Activated CD8-positive, alpha-beta memory T cell treated with anti-CD3 and anti-CD28 coated beads for 24 hours (primary cell): ENCODE measurements around the gene HPGD.
"Not testable (repeated sequence)": the region's sequence is repeated elsewhere in the genome, so short reads cannot be mapped to it uniquely, and the experiment has no call there.

Source experiments
- DNase-seq: peaks from one replicate; pipeline ENCODE4 v3.0.0-alpha.2; 2020

HPGD gene

DNA sequence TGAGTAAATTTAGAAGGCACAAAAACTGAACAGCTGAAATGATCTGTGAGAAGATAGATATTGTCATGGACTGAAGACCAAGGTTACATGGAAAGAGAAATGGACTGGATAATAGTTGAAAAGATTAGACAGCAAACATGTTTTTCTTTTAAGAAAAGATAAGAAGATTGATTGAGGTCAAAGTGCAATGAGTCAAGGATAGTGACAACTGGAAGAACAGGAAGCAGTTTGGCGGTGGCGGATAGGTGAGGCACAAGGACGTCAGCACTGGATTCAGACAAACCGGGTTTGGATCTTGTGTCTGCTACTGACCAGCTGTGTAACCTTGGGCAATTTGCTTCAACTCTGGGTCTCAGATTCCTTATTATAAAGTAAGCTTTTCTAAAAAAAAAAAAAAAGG lies 2.0 kb upstream of the HPGD start:
- no peak for DNase-seq

DNA sequence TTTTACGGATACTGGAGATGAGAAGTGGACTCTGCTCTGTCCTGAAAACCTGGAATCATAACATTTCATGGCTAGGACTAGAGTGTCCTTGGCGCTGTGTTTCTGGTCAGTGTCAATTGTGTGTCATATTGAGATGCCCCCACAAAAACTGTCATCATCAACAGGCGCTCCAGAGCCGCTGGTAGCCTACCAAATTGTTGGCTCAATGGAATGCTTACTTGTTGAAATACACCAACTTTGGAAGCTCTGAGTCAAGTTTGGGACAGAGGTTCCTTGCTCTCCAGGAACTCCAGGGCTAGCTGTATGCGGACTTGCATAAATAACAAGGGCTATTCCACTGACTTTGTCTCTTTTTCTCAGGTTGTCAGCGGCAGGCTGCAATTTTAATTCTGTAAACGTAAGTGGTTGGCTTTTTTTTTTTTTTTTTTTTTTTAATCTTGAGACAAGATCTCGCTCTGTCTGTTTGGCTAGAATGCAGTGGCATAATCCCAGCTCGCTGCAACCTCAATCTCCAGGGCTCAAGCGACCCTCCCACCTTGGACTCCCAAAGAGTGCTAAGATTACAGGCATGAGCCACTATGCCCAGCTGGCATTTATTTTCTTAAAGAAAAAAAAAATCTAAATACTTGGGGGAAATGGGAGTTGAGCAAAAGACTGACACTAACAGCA lies 871 bp upstream of the HPGD start:
- DNase-seq, result no peak

DNA sequence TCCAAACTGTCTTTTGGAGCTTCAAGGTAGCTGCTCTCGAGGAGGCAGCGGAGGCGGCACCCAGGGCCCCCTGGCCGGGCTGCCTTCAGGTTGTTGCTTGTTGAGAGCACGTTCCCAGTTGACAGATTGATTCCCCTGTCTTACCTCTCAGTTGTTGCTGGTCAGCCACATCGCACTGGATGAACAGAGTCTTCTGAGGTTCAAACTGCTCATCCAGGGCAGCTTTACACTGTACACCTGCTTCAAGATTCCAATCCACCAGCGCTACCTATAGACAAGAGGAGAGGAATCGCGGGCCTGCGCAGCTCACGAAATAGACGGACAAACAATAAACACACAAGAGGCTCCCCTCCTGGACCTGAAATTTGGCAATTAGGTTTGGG lies 497 bp downstream of the HPGD start:
- DNase-seq, result peak; percentile 66

DNA sequence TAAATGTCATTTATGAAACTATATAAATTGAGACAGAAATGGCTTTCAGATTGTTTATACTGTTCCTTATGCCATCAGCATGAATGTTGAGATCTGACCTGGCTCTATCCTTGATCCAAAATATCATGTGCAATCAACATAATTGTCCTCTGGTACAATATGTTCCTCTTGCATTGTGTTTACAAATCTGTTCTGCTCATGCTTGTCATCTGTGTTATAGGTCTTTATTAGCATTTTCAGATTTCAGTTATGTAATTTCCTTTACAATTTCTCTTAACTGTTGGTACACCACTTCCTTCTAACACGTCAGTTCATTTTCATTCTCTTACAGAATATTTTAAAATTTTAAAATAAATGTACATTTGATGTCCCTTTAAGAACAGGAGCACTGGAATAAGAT lies 1.6 kb downstream of the HPGD start:
- DNase-seq, result no peak

DNA sequence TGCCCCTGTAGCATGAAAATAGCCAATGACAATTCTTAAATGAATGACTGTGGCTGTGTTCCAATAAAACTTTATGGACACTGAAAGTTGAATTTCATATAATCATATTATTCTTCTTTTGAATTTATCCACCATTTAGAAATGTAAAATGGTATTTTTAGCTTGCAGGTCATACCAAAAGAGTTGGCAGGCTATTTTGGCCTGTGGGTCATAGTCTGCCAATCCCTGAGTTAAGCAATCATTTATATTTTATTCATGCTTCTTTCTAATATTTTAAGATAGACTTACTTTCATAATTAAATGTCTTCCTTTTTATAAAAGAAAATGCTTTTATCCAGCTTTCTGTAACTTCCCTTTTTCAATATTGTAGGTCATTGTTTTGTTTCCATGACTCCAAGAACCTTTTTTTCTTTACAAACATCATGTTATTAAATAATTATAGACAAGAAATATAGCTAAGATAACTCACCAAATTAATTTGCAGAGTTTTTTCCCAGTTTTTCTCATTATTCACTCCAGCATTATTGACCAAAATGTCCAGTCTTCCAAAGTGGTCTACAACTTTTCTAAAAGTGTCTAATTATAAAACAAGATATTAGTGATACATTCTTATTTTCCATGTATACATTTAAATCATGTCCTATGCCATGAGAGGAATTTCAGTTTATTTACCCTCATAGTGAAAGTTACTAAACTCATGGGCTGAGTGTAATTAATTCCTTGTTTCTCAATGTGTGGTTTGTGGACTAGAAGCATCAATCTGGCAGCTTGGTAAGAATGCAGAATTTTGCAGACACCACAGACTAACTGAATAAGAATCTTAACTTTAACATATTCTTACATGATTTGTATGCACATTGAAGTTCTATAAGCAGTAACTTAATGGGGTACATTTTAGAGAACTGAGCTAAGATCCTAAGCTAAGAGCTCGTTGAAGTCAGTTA lies 4.5 kb downstream of the HPGD start:
- no peak for DNase-seq

DNA sequence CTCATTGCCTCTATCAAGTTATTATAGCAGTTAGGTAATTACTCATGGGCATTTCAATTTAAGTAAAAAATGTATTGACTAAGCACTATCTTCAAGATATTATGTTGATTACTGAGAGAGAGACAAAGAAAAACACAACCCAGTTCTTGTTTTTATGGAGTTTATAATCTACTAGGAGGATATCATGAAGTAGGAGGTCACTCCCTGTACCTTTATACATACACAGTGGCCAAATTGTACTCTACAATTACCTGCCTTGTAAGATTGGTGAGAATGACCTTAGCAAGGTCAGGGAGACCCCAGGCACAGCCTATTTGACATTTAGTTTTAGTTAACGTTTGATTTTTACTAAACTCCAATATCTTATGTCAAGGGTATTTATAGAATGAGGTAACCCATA lies 5.5 kb downstream of the HPGD start:
- DNase-seq, result no peak

DNA sequence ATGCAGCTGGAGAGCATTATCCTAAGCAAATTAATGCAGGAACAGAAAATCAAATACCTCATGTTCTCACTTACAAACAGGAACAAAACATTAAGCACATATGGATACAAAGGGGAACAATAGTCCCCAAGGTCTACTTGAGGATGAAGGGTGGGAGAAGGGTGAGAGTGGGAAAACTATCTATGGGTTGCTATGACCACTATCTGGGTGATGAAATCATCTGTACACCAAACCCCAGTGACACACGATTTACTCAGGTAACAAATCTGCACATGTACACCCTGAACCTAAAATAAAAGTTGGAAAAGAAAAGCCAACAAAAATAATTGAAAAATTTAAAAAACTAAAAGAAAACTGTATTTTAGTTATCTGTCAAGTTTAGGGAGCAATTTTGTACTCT lies 5.9 kb downstream of the HPGD start:
- no peak for DNase-seq

DNA sequence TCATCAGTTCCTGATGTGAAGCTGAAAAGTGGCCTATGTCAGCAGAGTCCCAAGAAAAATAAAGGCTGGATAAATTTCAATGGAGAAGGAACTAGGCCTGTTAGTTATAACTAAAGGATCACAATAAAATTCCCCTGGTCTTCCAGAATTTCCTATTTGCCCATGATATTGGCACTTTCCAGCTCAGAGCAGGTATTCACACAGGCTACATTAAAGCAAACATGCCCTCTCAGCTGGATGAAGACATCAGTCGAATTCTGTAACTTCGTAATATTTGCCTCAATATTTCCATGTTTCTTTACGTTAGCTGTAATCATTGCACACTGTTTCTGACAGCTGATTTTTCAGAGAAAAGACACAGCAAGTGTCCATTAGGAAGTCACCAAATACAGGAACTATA lies 9.5 kb downstream of the HPGD start:
- DNase-seq, result no peak

DNA sequence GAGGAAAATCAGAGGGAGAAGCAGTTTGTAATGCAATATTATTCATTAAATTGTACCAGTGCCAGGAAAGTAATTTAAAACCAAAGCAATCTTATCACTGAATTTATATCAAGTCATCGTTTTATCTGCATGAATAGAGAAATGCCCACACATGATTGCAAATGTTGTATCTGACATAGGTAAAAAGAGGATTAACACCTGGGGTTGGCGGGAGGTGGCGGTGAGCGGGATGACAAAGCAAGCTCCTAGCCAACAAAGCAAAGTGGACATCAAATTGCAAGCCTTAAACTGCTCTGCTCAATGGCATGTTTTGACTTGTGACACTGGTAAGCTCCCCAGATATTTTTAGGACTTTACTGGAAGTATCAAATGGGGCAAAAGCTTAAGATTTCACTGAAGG lies 16.4 kb downstream of the HPGD start:
- no peak for DNase-seq

DNA sequence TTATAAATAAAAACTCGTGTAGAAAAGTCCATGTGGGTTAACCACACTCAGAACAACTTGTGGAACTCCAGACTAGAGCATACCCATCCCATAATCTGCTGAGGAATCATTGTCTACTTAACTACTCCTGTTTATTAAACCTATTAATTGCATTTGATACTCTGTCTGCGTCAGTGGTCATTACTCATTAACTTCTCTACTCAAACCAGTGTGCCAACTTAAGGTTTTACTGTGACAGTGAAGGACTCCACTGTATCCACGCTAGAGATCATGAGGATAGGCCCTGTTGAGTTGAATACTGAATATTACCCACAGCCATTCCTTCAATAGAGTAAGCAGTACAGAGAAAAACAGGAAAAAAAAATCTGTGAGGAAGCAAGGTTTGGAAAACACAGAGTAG lies 17.3 kb downstream of the HPGD start:
- DNase-seq, result no peak

DNA sequence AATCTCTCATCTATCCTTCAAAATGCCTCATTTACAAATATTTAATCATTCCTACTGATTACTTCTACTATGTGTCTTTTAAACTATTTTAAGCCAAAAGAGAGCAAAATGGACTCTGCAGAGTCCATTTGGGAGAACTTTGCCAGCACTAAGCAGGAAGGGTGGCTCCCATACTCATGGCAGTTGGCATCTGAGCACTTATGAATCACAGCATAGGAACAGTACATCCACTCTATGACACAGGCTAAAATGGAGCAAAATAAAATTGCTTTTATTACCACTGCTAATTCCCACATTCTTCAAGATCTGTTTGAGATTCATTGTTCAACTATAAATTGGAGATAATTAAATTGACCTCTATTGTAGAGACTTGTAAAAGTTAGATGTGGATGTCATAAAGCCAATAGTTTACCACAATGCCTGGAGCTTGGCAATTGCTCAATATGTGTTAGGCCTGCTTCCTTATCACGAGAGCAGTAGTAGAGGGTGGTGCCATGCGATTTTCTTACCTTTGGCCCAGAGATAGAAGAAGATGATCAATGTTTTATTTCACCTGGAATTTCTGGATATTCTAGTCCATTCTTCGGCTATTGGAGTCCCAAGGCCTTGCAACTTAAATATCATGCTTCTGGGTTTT lies 19.1 kb downstream of the HPGD start:
- no peak for DNase-seq

DNA sequence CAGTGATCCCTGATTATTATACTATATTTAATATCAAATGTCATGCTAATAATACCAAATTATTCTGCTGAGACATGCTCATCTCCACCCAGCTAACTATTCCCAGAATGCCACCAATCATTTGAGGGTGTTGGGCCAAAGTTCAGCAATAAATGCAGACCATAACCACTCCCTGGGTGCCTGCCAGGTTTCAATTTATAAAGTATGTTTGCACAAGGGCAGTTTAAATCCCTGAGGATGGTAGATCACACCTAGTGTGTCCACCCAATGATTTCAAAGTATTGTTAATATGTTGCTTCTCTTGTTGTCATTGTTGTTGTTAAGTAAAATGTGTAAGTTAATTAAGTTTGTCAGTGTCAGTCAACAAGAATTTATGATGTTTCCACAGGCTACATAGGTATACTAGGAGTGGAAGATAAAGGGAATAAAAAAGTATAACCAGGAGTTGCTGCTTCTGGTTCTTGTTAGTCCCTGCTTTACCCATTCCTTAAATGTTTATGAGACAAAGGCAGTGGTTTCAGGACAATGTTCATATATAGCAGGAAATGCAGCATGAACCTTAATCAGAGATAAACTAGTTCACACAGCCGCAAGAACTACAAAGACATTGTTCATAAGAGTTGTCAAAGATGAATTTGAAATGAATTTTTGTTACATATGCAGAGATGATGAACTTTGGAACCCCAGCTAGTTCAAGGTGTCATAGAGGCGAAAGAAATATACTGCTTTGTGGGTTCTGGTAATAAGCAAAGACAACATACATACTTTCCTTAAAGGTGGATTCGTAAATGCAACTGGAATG lies 25.5 kb downstream of the HPGD start:
- no peak for DNase-seq

DNA sequence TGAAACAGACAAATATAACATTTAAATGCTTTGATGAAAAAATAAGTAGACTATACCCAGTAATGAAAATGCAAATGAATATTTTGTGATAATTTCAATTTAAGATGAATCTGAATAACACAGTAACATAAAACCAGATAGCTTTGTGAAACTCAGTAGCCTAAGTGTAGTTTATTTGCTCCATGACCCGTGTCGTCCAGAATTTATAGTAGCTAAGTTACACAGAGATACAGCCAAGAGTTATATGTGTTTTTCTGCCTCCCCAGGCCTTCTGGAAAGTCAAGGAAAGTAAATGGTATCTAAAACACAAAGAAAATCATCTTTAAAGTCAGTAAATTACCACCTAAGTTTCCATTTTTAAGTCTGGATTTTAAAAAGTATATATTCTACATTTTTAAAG lies 26.7 kb downstream of the HPGD start:
- DNase-seq, result no peak

DNA sequence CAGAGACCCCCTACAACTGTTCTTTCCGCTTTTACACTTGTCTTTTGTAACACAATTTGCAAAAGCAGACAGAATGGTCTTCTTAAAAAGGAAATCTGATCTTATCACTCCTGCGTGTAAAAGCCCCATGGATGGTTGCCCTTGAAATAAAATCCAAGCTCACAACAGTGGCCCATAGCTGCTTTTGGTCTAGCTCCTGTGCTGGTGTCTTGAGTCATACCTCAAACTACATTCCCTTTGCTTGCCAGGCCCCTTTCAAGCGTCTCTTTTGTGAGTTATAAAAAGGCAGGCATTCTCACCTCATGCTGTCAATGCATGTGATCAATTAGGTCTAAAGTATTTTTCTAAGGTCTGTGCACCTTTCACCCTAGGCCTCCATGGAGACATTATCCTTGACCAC lies 27.6 kb downstream of the HPGD start:
- no peak for DNase-seq

DNA sequence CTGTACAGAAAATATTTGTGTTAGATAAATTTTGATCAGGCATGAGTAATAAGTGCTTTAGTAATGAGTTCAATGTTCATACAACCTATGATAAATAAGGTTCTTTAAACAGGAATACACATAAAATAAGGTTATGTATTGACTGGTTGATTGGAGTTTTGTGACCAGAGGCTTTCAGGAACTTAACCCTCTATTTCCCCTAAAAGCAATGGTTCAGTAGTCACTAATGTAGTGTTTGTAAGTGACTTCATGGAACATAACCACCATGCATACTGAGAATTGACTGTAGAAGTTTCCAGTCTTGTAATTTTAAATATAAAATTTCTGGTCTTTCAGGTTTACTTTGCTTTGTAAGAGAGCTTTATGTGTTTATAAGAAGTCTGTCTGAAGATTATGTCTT lies 28.1 kb downstream of the HPGD start:
- DNase-seq, result no peak

DNA sequence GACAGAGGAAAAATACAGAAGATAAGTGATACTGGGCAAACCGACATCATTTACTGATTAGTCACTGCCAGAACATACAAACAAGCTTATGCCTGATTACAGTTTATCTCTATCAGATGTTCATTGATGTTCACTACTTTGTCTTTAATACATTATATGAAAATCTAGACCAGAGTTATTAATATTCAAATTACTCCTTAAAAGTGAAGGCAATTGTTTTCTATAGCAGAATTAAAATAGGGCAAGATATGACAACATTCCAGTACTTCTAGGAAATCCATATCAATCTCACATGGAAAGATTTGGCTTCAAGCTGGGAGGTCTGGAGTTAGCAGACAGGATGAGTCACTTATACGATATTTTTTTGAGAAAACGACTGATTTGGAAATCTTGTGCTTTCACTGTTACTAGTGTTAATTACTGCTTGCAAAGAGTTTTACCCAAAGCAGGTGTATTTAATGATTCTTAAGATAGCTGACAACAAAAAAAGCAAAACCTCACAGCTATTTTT lies 31.8 kb downstream of the HPGD start:
- no peak for DNase-seq

DNA sequence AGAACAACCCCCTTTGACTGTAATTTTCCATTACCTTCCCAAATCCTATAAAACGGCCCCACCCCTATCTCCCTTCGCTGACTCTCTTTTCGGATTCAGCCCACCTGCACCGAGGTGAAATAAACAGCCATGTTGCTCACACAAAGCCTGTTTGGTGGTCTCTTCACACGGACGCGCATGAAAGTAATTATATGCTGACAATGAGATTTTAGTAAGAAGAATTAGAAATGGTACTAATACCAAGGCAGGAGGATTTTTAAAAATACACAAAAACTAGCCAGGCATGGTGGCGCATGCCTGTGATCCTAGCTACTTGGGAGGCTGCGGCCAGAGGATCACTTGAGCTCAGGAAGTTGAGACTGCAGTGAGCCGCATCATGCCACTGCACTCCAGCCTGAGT lies 33.9 kb downstream of the HPGD start:
- DNase-seq, result not testable (repeated sequence)

DNA sequence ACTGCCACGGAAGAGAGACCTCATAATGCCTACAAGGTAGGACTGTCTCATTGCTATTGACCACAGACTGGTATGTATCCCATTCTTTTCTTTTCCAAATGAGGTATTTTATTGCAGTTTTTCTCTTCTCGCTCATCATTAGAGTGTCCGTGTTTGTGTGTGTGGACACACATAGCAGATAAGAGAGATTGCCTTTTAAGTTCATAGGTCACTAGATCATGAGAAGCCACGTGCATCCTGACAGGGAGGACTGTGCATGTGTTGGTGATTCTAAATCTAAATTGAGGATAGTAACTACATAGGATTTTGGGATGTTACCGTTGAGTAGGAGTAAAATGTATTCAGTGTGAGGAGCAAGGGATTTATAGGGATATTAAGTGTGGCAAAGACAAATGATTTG lies 37.3 kb downstream of the HPGD start:
- no peak for DNase-seq

DNA sequence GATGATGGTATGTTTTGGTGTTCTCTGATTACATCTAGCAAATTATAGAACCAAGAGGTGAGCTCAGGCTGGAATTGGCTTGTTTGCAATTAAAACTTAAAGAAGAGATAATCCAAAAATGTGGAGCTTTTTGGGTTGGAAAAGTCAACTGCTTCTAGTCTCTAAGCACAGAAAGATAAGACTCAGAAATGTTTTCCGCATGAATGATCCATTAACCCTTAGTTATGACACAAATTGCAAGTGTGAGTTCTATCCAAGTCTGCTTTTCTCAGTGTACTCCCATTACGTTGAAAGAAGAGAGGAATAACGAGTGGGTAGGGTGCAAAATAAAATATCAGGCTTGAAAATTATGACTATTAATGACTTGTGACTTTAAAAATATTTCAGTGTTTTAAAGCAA lies 38.5 kb downstream of the HPGD start:
- no peak for DNase-seq

DNA sequence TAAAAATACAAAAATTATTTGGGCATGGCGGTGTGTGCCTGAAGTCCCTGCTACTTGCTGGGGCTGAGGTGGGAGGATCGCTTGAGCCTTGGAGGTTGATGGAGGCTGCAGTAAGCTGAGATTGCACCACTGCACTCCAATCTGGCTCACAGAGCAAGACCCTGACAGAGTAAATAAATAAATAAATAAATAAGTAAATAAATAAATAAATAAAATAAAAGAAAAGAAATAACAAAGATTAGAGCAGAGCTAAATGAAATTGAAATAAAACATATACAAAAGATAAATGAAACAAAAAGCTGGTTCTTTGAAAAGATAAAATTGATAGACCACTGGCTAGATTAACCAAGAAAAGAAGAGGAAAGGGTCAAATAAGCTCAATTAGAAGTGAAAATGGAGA lies 43.1 kb downstream of the HPGD start:
- no peak for DNase-seq

DNA sequence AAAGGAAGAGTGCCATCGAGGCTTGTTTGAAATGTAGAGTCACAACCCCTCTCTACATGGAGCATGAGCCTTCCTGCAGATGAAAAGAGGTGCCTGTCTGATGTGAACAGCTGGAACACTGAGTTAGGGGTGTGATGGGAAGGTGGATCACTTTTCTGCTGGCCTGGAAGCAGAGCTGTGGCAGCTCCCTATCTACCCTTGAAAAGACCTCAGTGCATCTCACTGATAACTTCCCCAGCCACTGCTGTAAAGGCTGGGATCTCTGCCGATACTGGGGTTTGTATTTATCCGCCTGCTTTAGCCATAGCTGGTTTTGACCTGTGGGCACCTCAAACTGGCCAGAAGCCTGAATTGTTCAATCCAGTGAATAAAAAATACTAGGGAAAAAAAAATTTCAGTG lies 46.8 kb downstream of the HPGD start:
- no peak for DNase-seq

DNA sequence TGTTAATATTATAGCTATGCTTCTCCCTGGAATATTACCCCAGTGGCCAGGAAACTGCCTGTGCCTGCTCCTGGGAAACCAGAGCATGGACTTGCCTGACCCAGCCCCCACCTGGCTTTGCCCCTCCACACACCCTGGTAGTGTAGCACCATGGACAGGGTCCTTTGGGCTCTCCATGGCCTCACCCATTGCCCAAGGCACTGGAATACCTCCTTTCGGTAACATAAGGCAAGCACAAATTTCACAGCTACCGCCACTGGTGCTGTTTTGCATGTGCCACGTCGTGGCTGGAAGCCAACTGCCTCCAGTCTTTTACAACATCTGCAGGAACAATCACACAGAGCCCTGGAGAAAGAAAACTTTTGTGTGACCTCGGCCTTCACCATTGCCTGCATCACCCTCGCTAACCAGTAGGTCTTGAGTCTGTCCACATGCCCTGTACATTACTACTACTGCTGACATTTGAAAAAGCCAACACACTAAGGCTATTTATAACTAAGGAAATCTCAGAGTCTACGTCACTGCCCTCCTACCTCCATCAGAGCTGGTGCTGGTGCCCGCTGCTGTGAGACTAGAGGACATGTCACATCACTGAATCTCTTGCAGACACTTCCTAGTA lies 47.7 kb downstream of the HPGD start:
- no peak for DNase-seq

DNA sequence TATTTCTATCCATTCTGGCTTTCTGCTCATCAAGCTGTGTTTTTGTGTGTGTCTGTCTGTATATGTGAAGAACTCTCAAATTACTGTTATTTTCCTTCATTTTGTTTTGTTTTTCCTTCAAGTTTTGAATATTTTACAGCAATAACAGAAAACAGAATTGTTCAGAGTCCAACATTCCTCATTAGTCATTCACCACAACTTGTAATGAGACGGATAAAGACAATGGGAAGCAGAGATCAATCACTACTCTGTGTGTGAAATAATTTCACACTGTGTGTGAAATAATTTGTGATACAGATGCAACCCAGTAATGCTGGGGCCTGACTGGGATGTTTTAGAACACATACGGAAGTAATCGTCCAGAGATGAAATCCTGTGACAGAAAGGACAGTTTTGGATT lies 55.2 kb downstream of the HPGD start:
- no peak for DNase-seq
